IPS DF 19.7 (cell line): ENCODE results near the gene CASTOR1.

Experiments
- DNase-seq: peaks from one replicate; pipeline ENCODE4 v3.0.0-alpha.2; 2013; ENCODE audit warnings: low read depth, low spot score

Gene CASTOR1

DNA sequence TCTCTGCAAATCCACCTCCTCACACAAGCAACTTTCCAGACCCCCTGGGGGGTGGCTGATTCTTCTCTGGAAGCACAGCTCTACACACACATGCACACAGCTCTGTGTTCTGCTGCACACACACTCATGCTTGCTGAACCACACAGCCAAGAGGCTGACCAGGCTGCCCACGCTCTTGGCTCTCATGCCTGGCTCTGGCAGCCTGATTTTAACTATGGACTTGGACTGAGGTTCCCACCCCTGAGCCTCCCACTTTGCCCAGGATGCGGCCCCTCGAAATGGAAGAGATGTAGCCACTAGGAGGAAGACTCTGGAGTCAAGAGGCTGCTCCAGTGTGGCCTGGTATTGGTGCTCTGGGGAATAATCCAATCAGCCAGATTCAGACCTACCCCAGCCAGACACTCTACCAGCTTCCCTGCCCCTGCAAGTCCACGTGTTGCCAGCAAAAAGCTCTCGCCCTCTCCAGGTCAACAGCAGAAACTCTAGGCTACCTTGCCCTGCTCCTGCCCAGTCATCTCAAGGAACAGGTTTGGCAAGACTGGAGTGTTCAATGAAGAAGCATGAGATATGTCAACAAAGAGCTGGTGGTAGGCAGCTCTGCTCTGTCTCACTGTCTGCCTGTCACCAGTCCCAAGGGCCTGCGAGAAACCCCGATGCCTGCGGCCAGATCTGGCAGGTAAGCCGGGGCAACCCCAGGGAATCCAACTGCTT lies 8.8 kb upstream of the CASTOR1 start:
- no peak for DNase-seq

DNA sequence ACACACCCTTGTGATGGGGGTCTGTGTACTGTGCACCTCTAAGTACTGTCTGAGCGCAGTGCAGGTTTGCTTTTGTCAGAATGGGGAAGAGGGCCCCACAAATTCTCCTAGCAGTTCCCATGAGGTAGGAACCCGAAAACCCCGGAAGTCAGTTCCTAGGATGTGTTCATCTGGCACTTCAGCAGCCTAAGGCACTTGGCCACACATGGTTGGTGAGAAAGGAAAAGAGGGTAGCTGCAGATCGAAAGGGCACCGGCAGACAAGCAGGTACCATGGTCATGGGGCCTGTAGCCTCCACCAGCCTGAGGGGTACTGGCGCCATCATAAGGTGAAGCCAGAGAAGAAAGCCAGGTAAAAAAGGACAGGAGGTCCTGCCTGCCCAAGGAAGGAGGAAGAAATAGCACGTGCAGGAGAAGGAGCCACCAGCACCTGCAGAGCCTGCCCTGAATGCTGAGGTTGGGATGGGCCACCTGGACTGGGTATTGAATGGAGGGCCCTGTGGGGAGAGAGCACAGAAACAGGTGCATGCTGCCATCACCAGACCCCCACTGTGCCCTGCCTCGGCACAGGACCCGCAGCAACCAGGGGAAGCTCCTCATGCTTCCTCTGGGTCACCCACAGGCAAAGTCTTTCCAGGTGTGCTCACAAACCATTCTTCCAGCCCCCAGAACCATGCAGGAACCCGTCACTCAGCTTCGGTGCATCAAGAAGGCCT lies 8.1 kb upstream of the CASTOR1 start:
- DNase-seq = no peak

DNA sequence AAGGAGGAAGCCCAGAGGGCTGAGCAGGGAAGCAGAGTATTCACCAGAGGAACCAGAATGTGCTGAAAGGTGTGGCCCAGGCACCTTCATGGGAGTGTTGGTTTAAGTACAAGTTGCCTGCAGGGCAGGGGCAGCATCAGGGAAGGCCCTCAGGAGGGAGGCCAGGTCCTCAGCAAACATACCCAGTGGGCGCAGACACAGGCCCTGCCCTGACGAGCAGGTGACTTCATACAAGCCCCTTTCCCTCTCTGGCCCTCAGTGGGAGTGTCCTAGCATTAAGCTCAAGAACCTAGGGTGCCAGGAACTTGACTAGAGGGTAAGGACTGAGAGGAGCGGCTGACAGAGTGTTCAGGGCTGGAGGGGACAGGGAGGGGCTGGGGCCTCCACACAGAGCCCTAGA lies 7.5 kb upstream of the CASTOR1 start:
- DNase-seq = no peak

DNA sequence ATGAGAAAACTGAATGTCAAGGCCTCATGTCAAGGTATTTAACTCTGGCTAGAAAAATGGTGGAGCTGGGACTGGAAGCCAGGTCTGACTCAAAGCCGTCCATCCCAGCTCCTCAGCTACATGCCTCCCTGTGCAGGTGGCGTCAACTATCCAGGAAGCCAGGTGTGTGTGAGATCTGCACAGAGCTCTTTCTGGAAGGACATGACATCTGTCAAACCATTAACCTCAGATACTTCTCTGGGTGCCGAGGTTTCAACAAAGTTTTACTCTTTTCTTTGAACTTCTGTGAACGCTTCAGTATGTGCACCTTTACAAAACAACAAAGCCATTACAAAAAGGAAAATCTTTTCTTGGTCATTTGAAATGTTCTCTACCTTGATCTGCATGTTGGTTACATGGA lies 7.0 kb upstream of the CASTOR1 start:
- DNase-seq = no peak

- DNase-seq = no peak
Observed at GRCh38 chr22:30295576-30295975, 6.3 kb upstream of the CASTOR1 start.

GRCh38 chr22:30294830-30295229 lies 5.5 kb upstream of the CASTOR1 start:
- no peak for DNase-seq

GRCh38 chr22:30294066-30294465 lies 4.8 kb upstream of the CASTOR1 start:
- no peak for DNase-seq

GRCh38 chr22:30293026-30293425 lies 3.7 kb upstream of the CASTOR1 start:
- no peak for DNase-seq

- DNase-seq = no peak
Observed at GRCh38 chr22:30292069-30292970, 3.0 kb upstream of the CASTOR1 start.

DNA sequence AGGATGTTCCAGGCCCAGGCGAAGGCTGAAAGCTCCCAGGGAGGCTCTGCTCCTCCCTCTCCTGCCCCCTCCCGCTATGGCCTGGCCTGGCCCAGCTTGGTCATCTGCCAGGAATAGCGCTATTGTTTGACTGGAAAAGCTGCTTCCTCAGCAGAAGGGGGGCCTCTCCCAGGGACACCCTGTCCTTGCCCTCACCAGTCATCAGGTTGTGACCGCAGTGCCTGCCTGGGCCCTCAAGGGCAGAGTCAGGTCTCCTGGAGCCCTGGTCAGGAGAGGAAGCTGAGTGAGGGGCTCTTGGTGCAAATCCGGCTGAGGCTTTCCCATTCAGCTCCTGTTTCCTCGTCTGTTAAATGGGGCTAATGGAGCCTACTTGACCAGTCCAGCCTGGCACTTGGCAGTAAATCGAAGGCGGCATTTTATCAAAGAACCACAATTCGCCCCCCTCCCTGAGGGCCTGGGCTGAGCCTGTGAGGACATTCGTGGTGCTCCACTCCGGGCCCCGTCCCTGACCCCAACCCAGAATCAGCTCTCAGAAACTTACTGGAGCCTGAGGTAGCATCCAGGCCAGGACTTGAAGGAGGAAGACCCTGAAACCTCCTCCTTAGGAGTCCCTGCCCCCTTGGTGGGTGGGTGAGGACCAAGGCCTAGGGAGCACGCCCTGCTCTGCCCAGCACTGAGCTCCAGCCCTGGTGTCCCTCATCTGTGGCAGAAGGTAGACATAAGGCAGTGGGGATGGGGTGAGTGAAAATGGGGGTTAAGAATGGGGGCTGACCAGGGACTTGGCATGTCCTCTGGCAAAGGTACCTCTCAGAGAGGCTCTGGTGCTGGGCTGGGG lies 2.0 kb upstream of the CASTOR1 start:
- DNase-seq = no peak

- no peak for DNase-seq
Observed at GRCh38 chr22:30290342-30291057, 1.2 kb upstream of the CASTOR1 start.

- DNase-seq = no peak
Observed at GRCh38 chr22:30289980-30290313, 642 bp upstream of the CASTOR1 start.

- no peak for DNase-seq
Observed at GRCh38 chr22:30288419-30289140, 725 bp downstream of the CASTOR1 start.

GRCh38 chr22:30287648-30288418 lies 1.5 kb downstream of the CASTOR1 start:
- peak; percentile 69 for DNase-seq

DNA sequence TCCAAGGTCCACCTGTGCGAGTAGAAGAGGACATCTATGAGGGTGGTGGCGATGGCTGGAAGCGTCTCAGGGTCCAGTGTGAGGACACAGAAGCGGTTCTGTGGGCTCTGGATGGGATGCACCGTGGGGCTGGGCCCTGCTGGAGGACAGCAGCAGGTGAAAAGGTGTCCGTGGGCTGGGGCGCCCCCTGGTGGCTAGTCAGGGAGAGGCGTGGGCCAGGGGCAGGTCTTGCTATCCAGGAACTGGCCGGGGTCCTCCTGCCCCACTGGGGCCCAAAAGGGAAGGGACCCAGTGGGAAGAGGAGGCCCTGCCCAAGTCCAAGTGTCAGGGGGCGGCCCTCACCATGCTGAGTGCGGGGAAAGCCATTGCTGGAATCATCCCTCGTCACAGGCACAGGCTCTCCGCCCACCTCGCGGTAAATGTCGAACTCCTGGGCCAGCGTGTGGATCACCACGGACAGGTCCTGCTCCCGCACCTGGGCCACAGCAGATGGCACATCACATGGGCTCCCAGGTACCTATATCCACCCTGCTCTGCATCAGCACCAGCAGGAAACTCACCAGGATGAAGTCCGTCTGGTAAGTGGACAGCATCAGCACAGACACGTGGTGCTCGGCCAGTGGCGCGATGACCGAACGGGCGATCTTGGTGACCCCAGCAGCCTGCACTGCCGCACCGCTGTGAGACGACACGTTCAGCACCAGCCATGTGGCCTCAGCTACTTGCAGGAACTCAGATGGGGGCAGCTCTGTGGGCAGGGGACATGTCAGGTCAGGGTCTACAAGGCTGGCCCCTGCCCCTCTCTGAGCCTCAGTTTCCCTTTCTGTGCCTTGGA lies 2.3 kb downstream of the CASTOR1 start:
- no peak for DNase-seq

DNA sequence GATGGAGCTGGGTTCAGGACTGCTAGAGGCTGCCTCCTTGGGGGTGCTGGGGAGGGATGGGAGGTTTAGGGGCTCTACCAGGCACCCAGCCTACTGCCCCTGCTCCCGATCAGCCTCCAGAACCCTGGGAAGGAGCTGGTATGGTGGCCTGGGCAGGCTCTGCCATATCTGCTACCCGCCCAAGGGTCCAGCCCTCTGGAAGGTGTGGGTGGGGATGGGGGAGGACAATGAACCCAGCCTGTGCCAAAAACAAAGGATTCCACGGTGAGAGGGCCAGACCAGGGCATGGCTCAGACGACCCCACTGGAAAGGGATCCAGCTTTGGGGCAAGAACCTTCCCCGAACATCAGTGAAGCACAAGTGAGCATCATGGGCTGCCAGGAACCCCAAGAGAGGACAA lies 3.0 kb downstream of the CASTOR1 start:
- DNase-seq = no peak

DNA sequence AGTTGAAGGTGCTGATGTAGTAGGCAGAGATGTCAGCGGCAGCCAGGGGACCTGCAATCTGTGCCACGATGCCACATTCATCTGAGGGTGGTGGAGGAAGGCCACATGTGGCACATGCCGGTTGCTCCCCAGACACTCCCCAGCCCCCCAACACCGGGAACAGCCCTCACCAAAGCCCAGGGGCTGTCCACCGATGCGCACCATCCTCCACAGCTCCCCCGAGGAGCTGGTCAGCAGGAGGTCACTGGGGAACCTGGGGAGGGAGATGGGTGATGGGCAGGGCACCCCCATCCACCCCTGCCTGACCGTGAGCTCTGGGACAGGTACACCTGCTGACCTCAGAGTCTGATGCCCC lies 3.5 kb downstream of the CASTOR1 start:
- DNase-seq = no peak

- DNase-seq = no peak
Observed at GRCh38 chr22:30285176-30285845, 4.0 kb downstream of the CASTOR1 start.
